ENCODE data around the gene REN. TPM values are rescaled to one million over a fixed set of nuclear protein-coding genes. Genes with fewer than 3 reads are reported as not detected.

The REN gene
- total and polyA plus RNA-seq, 4 donors = 0.05 to 0.25 (median 0.15) TPM; not detected in 1

DNA sequence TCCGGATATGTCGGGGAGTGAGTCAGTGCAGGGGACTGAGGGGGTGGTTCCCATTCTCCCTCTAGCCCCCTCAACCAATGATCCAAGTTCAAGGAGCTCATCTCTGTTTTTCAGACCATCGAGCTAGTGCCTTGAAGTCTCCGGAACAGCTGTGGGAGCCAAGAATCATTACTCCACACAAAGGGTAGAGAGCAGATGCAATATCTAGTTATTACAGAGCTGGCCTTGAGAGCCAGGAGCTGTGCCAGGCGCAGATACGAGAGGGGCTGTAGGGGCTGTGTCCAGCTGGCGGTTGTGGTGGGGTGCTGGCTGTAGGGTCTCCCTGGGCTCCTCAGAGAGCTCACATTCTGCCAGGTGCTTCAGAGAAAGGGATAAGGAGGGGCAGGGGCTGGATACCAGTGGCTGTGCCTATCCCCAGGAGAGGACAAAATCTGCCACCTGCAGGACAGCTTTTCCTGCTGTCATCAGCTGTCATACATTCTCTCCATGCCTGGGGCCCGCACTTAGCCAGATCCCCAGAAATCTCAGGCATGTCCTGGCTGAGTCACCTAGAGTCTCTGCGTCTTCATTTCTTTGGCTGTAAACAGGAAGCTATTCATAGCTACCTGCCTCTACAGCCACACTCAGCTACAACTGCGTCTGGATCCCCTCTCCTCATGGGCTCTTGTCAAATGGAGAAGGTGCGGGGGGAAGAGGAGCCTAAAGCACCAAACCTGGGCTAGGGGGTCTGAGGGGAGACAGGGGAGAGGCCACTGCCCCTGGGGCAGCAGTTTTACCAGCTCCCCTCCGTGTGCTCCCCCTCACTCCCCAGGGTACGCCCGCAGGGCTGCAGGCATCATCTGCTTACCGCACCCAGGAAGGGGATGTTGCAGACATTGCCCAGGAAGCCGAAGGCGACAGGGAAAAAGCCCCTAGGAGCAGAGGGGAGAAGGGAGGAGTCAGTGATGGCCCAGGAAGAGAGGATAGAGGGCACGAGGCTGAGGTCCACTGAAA, 32.5 kb upstream of the REN start:
- TF ChIP-seq HNF4A (conservative IDR thresholded peaks at IDR 0.05) (no peak), FOXA2 (IDR thresholded peaks at IDR 0.05) (no peak), NR2F2 (IDR thresholded peaks at IDR 0.05) (no peak), FOXA1 (IDR thresholded peaks at IDR 0.05) (no peak), RXRA (IDR thresholded peaks at IDR 0.05) (no peak), TAF1 (conservative IDR thresholded peaks at IDR 0.05) (no peak), EGR1 (IDR thresholded peaks at IDR 0.05; ENCODE audit: low read depth in 2 of 2) (no peak)
- WGBS = 83% methylated on average over 18 of the region's 18 CpGs
- Histone ChIP-seq H3K27me3 (ENCODE audit: control insufficient read depth in 4 of 4, insufficient read depth in 4 of 4, low read length in 3 of 4) (no peaks in the 10 kb centered on the region), H3K4me1 (ENCODE audit: control insufficient read depth in 4 of 4, insufficient read depth in 4 of 4, low read length in 3 of 4) (peaks cover 0 to 2% (median 0%) of the 10 kb centered on the region in 4 donors), H3K27ac (ENCODE audit: low read depth in 1 of 2, low read length in 2 of 2) (no peak overlapping the region), H3K9me3 (ENCODE audit: control insufficient read depth in 4 of 4, low read length in 3 of 4) (no peaks in the 10 kb centered on the region), H3K36me3 (ENCODE audit: control insufficient read depth in 4 of 4, insufficient read depth in 3 of 4, low read depth in 1 of 4, low read length in 3 of 4) (peaks cover 0 to 2% (median 0%) of the 10 kb centered on the region in 4 donors), H3K9ac (ENCODE audit: low read depth in 1 of 2, low read length in 2 of 2) (no peak overlapping the region), H3K4me3 (ENCODE audit: low read depth in 1 of 3, low read length in 3 of 3) (no peak overlapping the region)
- DNase-seq (ENCODE audit: low spot score) = no peak

DNA sequence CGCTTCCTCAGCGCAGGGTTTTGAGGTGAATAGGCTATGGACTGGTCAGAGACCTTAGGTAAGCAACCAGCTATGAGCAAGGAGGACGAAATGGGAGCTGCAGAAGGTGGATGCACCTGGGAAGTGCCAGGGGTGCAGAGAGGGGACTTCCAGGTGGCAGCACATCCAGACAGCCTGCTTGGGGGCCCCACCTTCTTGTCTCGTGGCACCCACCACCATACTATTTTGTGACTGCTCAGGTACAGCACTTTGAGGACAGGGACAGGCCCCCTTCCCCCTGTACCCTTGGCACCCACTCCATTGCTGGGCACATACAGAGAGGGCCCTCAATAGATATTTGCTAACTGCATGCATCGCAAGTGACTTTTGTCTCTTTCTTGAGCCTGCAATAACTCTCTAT, 30.9 kb upstream of the REN start:
- H3K4me3 ChIP-seq (ENCODE audit: low read depth in 1 of 3, low read length in 3 of 3) = no peak overlapping the region
- peaks cover 0 to 2% (median 0%) of the 10 kb centered on the region in 4 donors for H3K4me1 ChIP-seq (ENCODE audit: control insufficient read depth in 4 of 4, insufficient read depth in 4 of 4, low read length in 3 of 4)
- WGBS = 82% methylated on average over 5 of the region's 5 CpGs
- H3K27me3 ChIP-seq (ENCODE audit: control insufficient read depth in 4 of 4, insufficient read depth in 4 of 4, low read length in 3 of 4) = no peaks in the 10 kb centered on the region
- TF ChIP-seq EGR1 (IDR thresholded peaks at IDR 0.05; ENCODE audit: low read depth in 2 of 2) (no peak), GABPA (IDR thresholded peaks at IDR 0.05 in 1 of 2, conservative IDR thresholded peaks at IDR 0.05 in 1 of 2) (no peak), FOXA1 (IDR thresholded peaks at IDR 0.05) (no peak), TAF1 (conservative IDR thresholded peaks at IDR 0.05) (no peak)
- TF ChIP-seq, protein P1, sequence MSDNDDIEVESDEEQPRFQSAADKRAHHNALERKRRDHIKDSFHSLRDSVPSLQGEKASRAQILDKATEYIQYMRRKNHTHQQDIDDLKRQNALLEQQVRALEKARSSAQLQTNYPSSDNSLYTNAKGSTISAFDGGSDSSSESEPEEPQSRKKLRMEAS (IDR thresholded peaks at IDR 0.05) = no peak
- H3K9ac ChIP-seq (ENCODE audit: low read depth in 1 of 2, low read length in 2 of 2) = no peak overlapping the region
- H3K36me3 ChIP-seq (ENCODE audit: control insufficient read depth in 4 of 4, insufficient read depth in 3 of 4, low read depth in 1 of 4, low read length in 3 of 4) = peaks cover 0 to 2% (median 0%) of the 10 kb centered on the region in 4 donors
- H3K27ac ChIP-seq (ENCODE audit: low read depth in 1 of 2, low read length in 2 of 2) = no peak overlapping the region
- no peaks in the 10 kb centered on the region for H3K9me3 ChIP-seq (ENCODE audit: control insufficient read depth in 4 of 4, low read length in 3 of 4)
- DNase-seq (ENCODE audit: low spot score) = no peak

DNA sequence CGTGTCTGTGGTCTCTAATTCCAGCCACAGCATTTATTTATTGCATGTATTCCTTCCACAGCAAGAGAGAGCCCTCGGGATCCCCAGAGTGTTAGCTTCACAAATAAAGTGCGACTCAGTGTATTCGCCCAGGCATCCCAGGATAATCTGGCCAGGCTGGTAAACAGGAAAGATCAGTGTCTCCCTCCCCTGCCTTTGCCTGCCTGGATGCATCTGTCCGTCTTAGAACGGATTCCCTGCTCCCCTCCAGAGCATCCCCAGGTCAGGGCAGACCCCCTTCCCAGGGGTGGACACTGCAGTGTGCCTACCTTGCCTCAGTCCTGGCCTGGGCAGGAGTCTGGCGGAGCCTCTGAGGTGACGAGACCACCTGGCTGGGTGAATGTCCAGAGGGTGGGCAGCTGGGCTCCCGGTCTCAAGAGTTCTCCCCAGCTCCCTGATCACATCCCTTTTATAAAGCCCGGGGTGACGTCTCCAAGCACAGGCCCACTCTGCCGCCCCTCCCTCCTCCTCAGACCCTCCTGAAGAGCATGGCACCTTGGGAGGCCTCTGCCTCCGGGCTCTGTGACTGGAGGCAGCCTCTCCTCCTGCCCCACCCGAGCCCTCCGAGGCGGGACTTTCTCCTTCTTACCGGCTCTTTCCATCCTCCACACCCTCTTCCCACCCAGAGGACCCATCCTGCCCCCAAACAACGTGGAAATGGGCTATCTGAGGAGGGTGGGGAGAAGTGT, 30.1 kb upstream of the REN start, which contains the start of gene KISS1:
Gene KISS1 (minus strand): TSS at position 424 of the 728 bp plus-strand sequence. CDS start 3,615 bp downstream, outside the sequence.
- Histone ChIP-seq H3K9ac (ENCODE audit: low read depth in 1 of 2, low read length in 2 of 2) (no peak within 1 kb of the TSS), H3K9me3 (ENCODE audit: control insufficient read depth in 4 of 4, low read length in 3 of 4) (no peaks in the 10 kb centered on the region), H3K27ac (ENCODE audit: low read depth in 1 of 2, low read length in 2 of 2) (no peak within 1 kb of the TSS), H3K4me3 (ENCODE audit: low read depth in 1 of 3, low read length in 3 of 3) (no peak within 1 kb of the TSS), H3K27me3 (ENCODE audit: control insufficient read depth in 4 of 4, insufficient read depth in 4 of 4, low read length in 3 of 4) (no peaks in the 10 kb centered on the region), H3K4me1 (ENCODE audit: control insufficient read depth in 4 of 4, insufficient read depth in 4 of 4, low read length in 3 of 4) (peaks cover 0 to 2% (median 0%) of the 10 kb centered on the region in 4 donors), H3K36me3 (ENCODE audit: control insufficient read depth in 4 of 4, insufficient read depth in 3 of 4, low read depth in 1 of 4, low read length in 3 of 4) (peaks cover 0 to 2% (median 0%) of the 10 kb centered on the region in 4 donors)
- 38% methylated on average over 18 of the region's 18 CpGs for WGBS
- TF ChIP-seq HNF4A (conservative IDR thresholded peaks at IDR 0.05) (no peak), YY1 (IDR thresholded peaks at IDR 0.05) (no peak), RXRA (IDR thresholded peaks at IDR 0.05) (no peak), FOXA2 (IDR thresholded peaks at IDR 0.05) (no peak)
- TF ChIP-seq, protein P2, sequence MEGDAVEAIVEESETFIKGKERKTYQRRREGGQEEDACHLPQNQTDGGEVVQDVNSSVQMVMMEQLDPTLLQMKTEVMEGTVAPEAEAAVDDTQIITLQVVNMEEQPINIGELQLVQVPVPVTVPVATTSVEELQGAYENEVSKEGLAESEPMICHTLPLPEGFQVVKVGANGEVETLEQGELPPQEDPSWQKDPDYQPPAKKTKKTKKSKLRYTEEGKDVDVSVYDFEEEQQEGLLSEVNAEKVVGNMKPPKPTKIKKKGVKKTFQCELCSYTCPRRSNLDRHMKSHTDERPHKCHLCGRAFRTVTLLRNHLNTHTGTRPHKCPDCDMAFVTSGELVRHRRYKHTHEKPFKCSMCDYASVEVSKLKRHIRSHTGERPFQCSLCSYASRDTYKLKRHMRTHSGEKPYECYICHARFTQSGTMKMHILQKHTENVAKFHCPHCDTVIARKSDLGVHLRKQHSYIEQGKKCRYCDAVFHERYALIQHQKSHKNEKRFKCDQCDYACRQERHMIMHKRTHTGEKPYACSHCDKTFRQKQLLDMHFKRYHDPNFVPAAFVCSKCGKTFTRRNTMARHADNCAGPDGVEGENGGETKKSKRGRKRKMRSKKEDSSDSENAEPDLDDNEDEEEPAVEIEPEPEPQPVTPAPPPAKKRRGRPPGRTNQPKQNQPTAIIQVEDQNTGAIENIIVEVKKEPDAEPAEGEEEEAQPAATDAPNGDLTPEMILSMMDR (IDR thresholded peaks at IDR 0.05; ENCODE audit: low read depth, low read length, missing input control) = no peak
- DNase-seq (ENCODE audit: low spot score) = no peak

All from liver (tissue), 9 donors.